Upper lobe of left lung (tissue), 4 donors: ENCODE results near the gene ADAM30.

Experiments used
- POLR2A ChIP-seq, 4 donors: fragments of 450-650 bp; IDR thresholded peaks; one replicate each; pipeline ENCODE4 v1.5.1; 2016 to 2017; ENCODE audit warnings: antibody characterized with exemption in 4 of 4, mild to moderate bottlenecking in 2 of 4
- TF ChIP-seq, protein P1 (sequence below), 6 experiments: fragments of 450-650 bp in 4 of 6; fragments of 200-600 bp in 2 of 6; sonication (generic) in 2 of 6; IDR thresholded peaks; one replicate each; pipeline ENCODE4 v1.5.1; 2016 to 2019; ENCODE audit warnings: antibody characterized with exemption in 6 of 6

- TF ChIP-seq, protein P1, sequence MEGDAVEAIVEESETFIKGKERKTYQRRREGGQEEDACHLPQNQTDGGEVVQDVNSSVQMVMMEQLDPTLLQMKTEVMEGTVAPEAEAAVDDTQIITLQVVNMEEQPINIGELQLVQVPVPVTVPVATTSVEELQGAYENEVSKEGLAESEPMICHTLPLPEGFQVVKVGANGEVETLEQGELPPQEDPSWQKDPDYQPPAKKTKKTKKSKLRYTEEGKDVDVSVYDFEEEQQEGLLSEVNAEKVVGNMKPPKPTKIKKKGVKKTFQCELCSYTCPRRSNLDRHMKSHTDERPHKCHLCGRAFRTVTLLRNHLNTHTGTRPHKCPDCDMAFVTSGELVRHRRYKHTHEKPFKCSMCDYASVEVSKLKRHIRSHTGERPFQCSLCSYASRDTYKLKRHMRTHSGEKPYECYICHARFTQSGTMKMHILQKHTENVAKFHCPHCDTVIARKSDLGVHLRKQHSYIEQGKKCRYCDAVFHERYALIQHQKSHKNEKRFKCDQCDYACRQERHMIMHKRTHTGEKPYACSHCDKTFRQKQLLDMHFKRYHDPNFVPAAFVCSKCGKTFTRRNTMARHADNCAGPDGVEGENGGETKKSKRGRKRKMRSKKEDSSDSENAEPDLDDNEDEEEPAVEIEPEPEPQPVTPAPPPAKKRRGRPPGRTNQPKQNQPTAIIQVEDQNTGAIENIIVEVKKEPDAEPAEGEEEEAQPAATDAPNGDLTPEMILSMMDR (IDR thresholded peaks at IDR 0.05) = no peak
- TF ChIP-seq POLR2A (IDR thresholded peaks at IDR 0.05) = no peak
Observed at GRCh38 chr1:119879510-119880434, 16.5 kb downstream of the ADAM30 start.
